ENCODE data around the gene CCDC88B. TPM values are rescaled to one million over a fixed set of nuclear protein-coding genes. Genes with fewer than 3 reads are reported as not detected.

The CCDC88B gene
- total and polyA plus RNA-seq, 4 donors = 3.5 to 4.9 (median 4.0) TPM

DNA sequence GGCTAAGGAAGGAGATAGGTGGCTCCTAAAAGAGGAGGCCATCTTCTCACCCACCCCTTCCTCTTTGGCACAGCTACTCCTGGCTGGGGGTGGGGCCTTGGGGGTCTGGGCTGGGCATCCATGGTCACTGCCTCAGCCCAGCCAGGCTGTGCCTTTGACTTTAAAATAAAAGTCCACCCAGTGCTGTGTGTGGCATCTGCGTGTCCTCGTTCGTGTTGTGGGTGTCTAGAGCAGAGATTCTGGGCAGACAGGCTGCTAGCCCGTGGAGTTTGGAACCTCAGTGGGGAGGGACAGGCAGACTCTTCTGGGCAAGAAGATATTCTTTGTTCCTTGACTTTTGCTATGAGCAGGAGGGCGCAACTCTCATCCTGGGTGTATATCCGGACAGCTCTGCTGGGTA is 32.0 kb downstream of the CCDC88B start:
- TF ChIP-seq, protein P1, sequence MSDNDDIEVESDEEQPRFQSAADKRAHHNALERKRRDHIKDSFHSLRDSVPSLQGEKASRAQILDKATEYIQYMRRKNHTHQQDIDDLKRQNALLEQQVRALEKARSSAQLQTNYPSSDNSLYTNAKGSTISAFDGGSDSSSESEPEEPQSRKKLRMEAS (IDR thresholded peaks at IDR 0.05) = no peak
- TF ChIP-seq RXRA (IDR thresholded peaks at IDR 0.05) = no peak
- TF ChIP-seq NR2F2 (IDR thresholded peaks at IDR 0.05) = no peak
- no peak for TF ChIP-seq FOXA2 (IDR thresholded peaks at IDR 0.05)
- TF ChIP-seq FOXA1 (IDR thresholded peaks at IDR 0.05) = no peak
- no peak for TF ChIP-seq EGR1 (IDR thresholded peaks at IDR 0.05; ENCODE audit: low read depth in 2 of 2)
- TF ChIP-seq RAD21 (IDR thresholded peaks at IDR 0.05) = no peak
- TF ChIP-seq, protein P2, sequence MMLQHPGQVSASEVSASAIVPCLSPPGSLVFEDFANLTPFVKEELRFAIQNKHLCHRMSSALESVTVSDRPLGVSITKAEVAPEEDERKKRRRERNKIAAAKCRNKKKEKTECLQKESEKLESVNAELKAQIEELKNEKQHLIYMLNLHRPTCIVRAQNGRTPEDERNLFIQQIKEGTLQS (IDR thresholded peaks at IDR 0.05) = no peak
- TF ChIP-seq HNF4A (conservative IDR thresholded peaks at IDR 0.05) = no peak
- TF ChIP-seq, protein P3, sequence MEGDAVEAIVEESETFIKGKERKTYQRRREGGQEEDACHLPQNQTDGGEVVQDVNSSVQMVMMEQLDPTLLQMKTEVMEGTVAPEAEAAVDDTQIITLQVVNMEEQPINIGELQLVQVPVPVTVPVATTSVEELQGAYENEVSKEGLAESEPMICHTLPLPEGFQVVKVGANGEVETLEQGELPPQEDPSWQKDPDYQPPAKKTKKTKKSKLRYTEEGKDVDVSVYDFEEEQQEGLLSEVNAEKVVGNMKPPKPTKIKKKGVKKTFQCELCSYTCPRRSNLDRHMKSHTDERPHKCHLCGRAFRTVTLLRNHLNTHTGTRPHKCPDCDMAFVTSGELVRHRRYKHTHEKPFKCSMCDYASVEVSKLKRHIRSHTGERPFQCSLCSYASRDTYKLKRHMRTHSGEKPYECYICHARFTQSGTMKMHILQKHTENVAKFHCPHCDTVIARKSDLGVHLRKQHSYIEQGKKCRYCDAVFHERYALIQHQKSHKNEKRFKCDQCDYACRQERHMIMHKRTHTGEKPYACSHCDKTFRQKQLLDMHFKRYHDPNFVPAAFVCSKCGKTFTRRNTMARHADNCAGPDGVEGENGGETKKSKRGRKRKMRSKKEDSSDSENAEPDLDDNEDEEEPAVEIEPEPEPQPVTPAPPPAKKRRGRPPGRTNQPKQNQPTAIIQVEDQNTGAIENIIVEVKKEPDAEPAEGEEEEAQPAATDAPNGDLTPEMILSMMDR (IDR thresholded peaks at IDR 0.05; ENCODE audit: low read depth, low read length, missing input control) = no peak
- TF ChIP-seq, protein P4, sequence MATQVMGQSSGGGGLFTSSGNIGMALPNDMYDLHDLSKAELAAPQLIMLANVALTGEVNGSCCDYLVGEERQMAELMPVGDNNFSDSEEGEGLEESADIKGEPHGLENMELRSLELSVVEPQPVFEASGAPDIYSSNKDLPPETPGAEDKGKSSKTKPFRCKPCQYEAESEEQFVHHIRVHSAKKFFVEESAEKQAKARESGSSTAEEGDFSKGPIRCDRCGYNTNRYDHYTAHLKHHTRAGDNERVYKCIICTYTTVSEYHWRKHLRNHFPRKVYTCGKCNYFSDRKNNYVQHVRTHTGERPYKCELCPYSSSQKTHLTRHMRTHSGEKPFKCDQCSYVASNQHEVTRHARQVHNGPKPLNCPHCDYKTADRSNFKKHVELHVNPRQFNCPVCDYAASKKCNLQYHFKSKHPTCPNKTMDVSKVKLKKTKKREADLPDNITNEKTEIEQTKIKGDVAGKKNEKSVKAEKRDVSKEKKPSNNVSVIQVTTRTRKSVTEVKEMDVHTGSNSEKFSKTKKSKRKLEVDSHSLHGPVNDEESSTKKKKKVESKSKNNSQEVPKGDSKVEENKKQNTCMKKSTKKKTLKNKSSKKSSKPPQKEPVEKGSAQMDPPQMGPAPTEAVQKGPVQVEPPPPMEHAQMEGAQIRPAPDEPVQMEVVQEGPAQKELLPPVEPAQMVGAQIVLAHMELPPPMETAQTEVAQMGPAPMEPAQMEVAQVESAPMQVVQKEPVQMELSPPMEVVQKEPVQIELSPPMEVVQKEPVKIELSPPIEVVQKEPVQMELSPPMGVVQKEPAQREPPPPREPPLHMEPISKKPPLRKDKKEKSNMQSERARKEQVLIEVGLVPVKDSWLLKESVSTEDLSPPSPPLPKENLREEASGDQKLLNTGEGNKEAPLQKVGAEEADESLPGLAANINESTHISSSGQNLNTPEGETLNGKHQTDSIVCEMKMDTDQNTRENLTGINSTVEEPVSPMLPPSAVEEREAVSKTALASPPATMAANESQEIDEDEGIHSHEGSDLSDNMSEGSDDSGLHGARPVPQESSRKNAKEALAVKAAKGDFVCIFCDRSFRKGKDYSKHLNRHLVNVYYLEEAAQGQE (IDR thresholded peaks at IDR 0.05) = no peak
- no peak for TF ChIP-seq HNF4G (IDR thresholded peaks at IDR 0.05)
- no peak for TF ChIP-seq TAF1 (conservative IDR thresholded peaks at IDR 0.05)
- TF ChIP-seq, protein P5, sequence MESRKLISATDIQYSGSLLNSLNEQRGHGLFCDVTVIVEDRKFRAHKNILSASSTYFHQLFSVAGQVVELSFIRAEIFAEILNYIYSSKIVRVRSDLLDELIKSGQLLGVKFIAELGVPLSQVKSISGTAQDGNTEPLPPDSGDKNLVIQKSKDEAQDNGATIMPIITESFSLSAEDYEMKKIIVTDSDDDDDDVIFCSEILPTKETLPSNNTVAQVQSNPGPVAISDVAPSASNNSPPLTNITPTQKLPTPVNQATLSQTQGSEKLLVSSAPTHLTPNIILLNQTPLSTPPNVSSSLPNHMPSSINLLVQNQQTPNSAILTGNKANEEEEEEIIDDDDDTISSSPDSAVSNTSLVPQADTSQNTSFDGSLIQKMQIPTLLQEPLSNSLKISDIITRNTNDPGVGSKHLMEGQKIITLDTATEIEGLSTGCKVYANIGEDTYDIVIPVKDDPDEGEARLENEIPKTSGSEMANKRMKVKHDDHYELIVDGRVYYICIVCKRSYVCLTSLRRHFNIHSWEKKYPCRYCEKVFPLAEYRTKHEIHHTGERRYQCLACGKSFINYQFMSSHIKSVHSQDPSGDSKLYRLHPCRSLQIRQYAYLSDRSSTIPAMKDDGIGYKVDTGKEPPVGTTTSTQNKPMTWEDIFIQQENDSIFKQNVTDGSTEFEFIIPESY (IDR thresholded peaks at IDR 0.05) = no peak
- no peak for TF ChIP-seq JUND (IDR thresholded peaks at IDR 0.05)
- no peak for TF ChIP-seq GABPA (IDR thresholded peaks at IDR 0.05 in 1 of 2, conservative IDR thresholded peaks at IDR 0.05 in 1 of 2)
- no peak for TF ChIP-seq SP1 (IDR thresholded peaks at IDR 0.05)
- TF ChIP-seq YY1 (IDR thresholded peaks at IDR 0.05) = no peak

More for the DNA sequence above, 32.0 kb downstream of the CCDC88B start:
- Histone ChIP-seq H3K9me3 (ENCODE audit: control insufficient read depth in 4 of 4, low read length in 3 of 4) (no peaks in the 10 kb centered on the region), H3K36me3 (ENCODE audit: control insufficient read depth in 4 of 4, insufficient read depth in 3 of 4, low read depth in 1 of 4, low read length in 3 of 4) (peaks cover 5 to 14% (median 10%) of the 10 kb centered on the region in 4 donors), H3K27me3 (ENCODE audit: control insufficient read depth in 4 of 4, insufficient read depth in 4 of 4, low read length in 3 of 4) (no peaks in the 10 kb centered on the region), H3K27ac (ENCODE audit: low read depth in 1 of 2, low read length in 2 of 2) (no peak overlapping the region), H3K4me1 (ENCODE audit: control insufficient read depth in 4 of 4, insufficient read depth in 4 of 4, low read length in 3 of 4) (no peaks in the 10 kb centered on the region), H3K9ac (ENCODE audit: low read depth in 1 of 2, low read length in 2 of 2) (no peak overlapping the region), H3K4me3 (ENCODE audit: low read depth in 1 of 3, low read length in 3 of 3) (no peak overlapping the region)
- WGBS = 94% methylated on average over 6 of the region's 6 CpGs
- no peak for DNase-seq (ENCODE audit: low spot score)

Data from liver (tissue), 9 donors.